ENCODE results near the gene MYBPC3. TPM values are rescaled to one million over a fixed set of nuclear protein-coding genes. Genes with fewer than 3 reads are reported as not detected.
A peak's percentile ranks its signal among the peaks of the same experiment; 100 is the strongest.

Gene MYBPC3
- total RNA-seq, 4 donors from 2014 or later, result not detected

GRCh38 chr11:47374720-47375019, 22.2 kb upstream of the MYBPC3 start:
- no peak for DNase-seq
- H3K4me1 ChIP-seq, result no peaks in the 10 kb centered on the region
- no peaks in the 10 kb centered on the region for H3K9me3 ChIP-seq
- no peak for TF ChIP-seq POLR2A (IDR thresholded peaks at IDR 0.05)
- no peak for TF ChIP-seq CTCF (IDR thresholded peaks at IDR 0.05)
- no peak for TF ChIP-seq EP300 (IDR thresholded peaks at IDR 0.05; ENCODE audit: low read depth)
- no peak for TF ChIP-seq POLR2AphosphoS5 (IDR thresholded peaks at IDR 0.05)
- H3K36me3 ChIP-seq, result no peaks in the 10 kb centered on the region
- WGBS, 2 donors (ENCODE audit: low coverage in 1 of 2), result 85% methylated on average over 5 of the region's 5 CpGs; no CpG with 5 or more reads in 1 of the 2 donors
- no peak overlapping the region for H3K27ac ChIP-seq
- intact Hi-C loops (cut with DNase I; ENCODE audit: low total_unique reads) (loop anchor here (5.0 to 10.0 kb wide), 2 partner anchors 78 to 480 kb away; no protein-coding TSS in a partner anchor), in situ Hi-C loops (cut with MboI; ENCODE audit: low pct_ligation_motif_present in 1 of 4, low pct_unique_long_range_greater_than_20kb in 1 of 4, low sequenced_read_pairs in 3 of 4) (loop anchor here in 1 of 4 donors (25.0 kb wide), 1 partner anchor 187 kb away; the partner anchor contains the start of genes ARFGAP2 and PACSIN3)
- no peak overlapping the region for H3K4me3 ChIP-seq
- H3K27me3 ChIP-seq, result no peaks in the 10 kb centered on the region

GRCh38 chr11:47373876-47374719, 21.6 kb upstream of the MYBPC3 start:
- no peak overlapping the region for H3K4me3 ChIP-seq
- DNase-seq, result peak; percentile 85
- in situ Hi-C loops (cut with MboI; ENCODE audit: low pct_ligation_motif_present in 1 of 4, low pct_unique_long_range_greater_than_20kb in 1 of 4, low sequenced_read_pairs in 3 of 4) (loop anchor here in 1 of 4 donors (25.0 kb wide), 1 partner anchor 187 kb away; the partner anchor contains the start of genes ARFGAP2 and PACSIN3), intact Hi-C loops (cut with DNase I; ENCODE audit: low total_unique reads) (loop anchor here (10.0 kb wide), 1 partner anchor 481 kb away; no protein-coding TSS in a partner anchor)
- no peak for TF ChIP-seq EP300 (IDR thresholded peaks at IDR 0.05; ENCODE audit: low read depth)
- TF ChIP-seq CTCF (IDR thresholded peaks at IDR 0.05), result peak; percentile 91 to 96 (median 94)
- H3K9me3 ChIP-seq, result no peaks in the 10 kb centered on the region
- no peaks in the 10 kb centered on the region for H3K27me3 ChIP-seq
- no peak overlapping the region for H3K27ac ChIP-seq
- H3K36me3 ChIP-seq, result no peaks in the 10 kb centered on the region
- H3K4me1 ChIP-seq, result no peaks in the 10 kb centered on the region
- WGBS, 2 donors (ENCODE audit: low coverage in 1 of 2), result 0 to 38% methylated on average over 1 to 18 of the region's 19 CpGs

GRCh38 chr11:47372422-47372821, 19.9 kb upstream of the MYBPC3 start:
- WGBS, 2 donors (ENCODE audit: low coverage in 1 of 2), result 75 to 100% methylated on average over 1 to 7 of the region's 7 CpGs
- Histone ChIP-seq H3K27ac (no peak overlapping the region), H3K27me3 (no peaks in the 10 kb centered on the region), H3K36me3 (no peaks in the 10 kb centered on the region), H3K4me3 (no peak overlapping the region), H3K9me3 (no peaks in the 10 kb centered on the region), H3K4me1 (no peaks in the 10 kb centered on the region)
- intact Hi-C loops (cut with DNase I; ENCODE audit: low total_unique reads), result loop anchor here (10.0 kb wide), 1 partner anchor 482 kb away; no protein-coding TSS in a partner anchor
- TF ChIP-seq POLR2A (IDR thresholded peaks at IDR 0.05), result no peak
- TF ChIP-seq CTCF (IDR thresholded peaks at IDR 0.05), result no peak
- no peak for TF ChIP-seq POLR2AphosphoS5 (IDR thresholded peaks at IDR 0.05)
- no peak for TF ChIP-seq EP300 (IDR thresholded peaks at IDR 0.05; ENCODE audit: low read depth)
- no peak for DNase-seq
- in situ Hi-C loops (cut with MboI; ENCODE audit: low pct_ligation_motif_present in 1 of 4, low pct_unique_long_range_greater_than_20kb in 1 of 4, low sequenced_read_pairs in 3 of 4), result loop anchor here in 1 of 4 donors (25.0 kb wide), 1 partner anchor 185 kb away; the partner anchor contains the start of genes ARFGAP2 and PACSIN3

GRCh38 chr11:47369676-47370075, 17.2 kb upstream of the MYBPC3 start:
- H3K4me3 ChIP-seq, result no peak overlapping the region
- in situ Hi-C loops (cut with MboI; ENCODE audit: low pct_ligation_motif_present in 1 of 4, low pct_unique_long_range_greater_than_20kb in 1 of 4, low sequenced_read_pairs in 3 of 4) (loop anchor here in 1 of 4 donors (25.0 kb wide), 1 partner anchor 182 kb away; the partner anchor contains the start of genes ARFGAP2 and PACSIN3), intact Hi-C loops (cut with DNase I; ENCODE audit: low total_unique reads) (loop anchor here (10.0 kb wide), 1 partner anchor 485 kb away; no protein-coding TSS in a partner anchor)
- no peak for TF ChIP-seq EP300 (IDR thresholded peaks at IDR 0.05; ENCODE audit: low read depth)
- TF ChIP-seq POLR2A (IDR thresholded peaks at IDR 0.05), result no peak
- H3K27me3 ChIP-seq, result no peaks in the 10 kb centered on the region
- WGBS, 2 donors (ENCODE audit: low coverage in 1 of 2), result 48 to 57% methylated on average over 2 to 3 of the region's 3 CpGs
- H3K36me3 ChIP-seq, result no peaks in the 10 kb centered on the region
- no peak overlapping the region for H3K27ac ChIP-seq
- H3K4me1 ChIP-seq, result no peaks in the 10 kb centered on the region
- DNase-seq, result no peak
- H3K9me3 ChIP-seq, result no peaks in the 10 kb centered on the region
